ENCODE data around the gene EMILIN2. TPM values are rescaled to one million over a fixed set of nuclear protein-coding genes. Genes with fewer than 3 reads are reported as not detected.

EMILIN2 gene
- total and polyA plus RNA-seq, 10 donors: 7.5 to 47.7 (median 21.3) TPM

GRCh38 chr18:2921778-2922177 lies 75.0 kb downstream of the EMILIN2 start:
- TF ChIP-seq POLR2AphosphoS5 (IDR thresholded peaks at IDR 0.05) (peak in 2 of 3 donors; percentile 10 to 58), CTCF (IDR thresholded peaks at IDR 0.05 in 8 of 11, conservative IDR thresholded peaks at IDR 0.05 in 3 of 11) (no peak), POLR2A (IDR thresholded peaks at IDR 0.05) (no peak)
- Histone ChIP-seq H3K4me3 (no peak overlapping the region), H3K27me3 (replicated peaks in 1 of 7) (no peaks in the 10 kb centered on the region), H3K9me3 (no peaks in the 10 kb centered on the region), H3K36me3 (peaks cover 9 to 98% (median 81%) of the 10 kb centered on the region in 6 donors), H3K27ac (no peak overlapping the region), H3K4me1 (peaks cover 10 to 16% (median 14%) of the 10 kb centered on the region in 6 donors)
- intact Hi-C loops (cut with DNase I; ENCODE audit: low total_unique reads): no loop called here
- no peak for DNase-seq
- WGBS, 5 donors: 95 to 96% (median 96%) methylated on average over 14 of the region's 14 CpGs

- intact Hi-C loops (cut with DNase I; ENCODE audit: low total_unique reads): no loop called here
- 93 to 98% (median 95%) methylated on average over 6 of the region's 6 CpGs for WGBS, 5 donors
- Histone ChIP-seq H3K4me3 (no peak overlapping the region), H3K4me1 (no peaks in the 10 kb centered on the region), H3K27me3 (replicated peaks in 1 of 7) (no peaks in the 10 kb centered on the region), H3K36me3 (peaks cover 9 to 100% (median 95%) of the 10 kb centered on the region in 6 donors), H3K9me3 (no peaks in the 10 kb centered on the region), H3K27ac (no peak overlapping the region)
- DNase-seq: no peak
- no peak for TF ChIP-seq CTCF (IDR thresholded peaks at IDR 0.05 in 8 of 11, conservative IDR thresholded peaks at IDR 0.05 in 3 of 11)
- no peak for TF ChIP-seq POLR2AphosphoS5 (IDR thresholded peaks at IDR 0.05)
- TF ChIP-seq POLR2A (IDR thresholded peaks at IDR 0.05): no peak
These were observed 76.7 kb downstream of the EMILIN2 start for GRCh38 chr18:2923464-2923863.

- H3K27ac ChIP-seq: no peak overlapping the region
- no peaks in the 10 kb centered on the region for H3K27me3 ChIP-seq (replicated peaks in 1 of 7)
- no peak for DNase-seq
- 93 to 97% (median 94%) methylated on average over 12 of the region's 12 CpGs for WGBS, 5 donors
- no peak overlapping the region for H3K4me3 ChIP-seq
- intact Hi-C loops (cut with DNase I; ENCODE audit: low total_unique reads): no loop called here
- H3K36me3 ChIP-seq: peaks cover 6 to 100% (median 93%) of the 10 kb centered on the region in 6 donors
- H3K4me1 ChIP-seq: no peaks in the 10 kb centered on the region
- no peak for TF ChIP-seq CTCF (IDR thresholded peaks at IDR 0.05 in 8 of 11, conservative IDR thresholded peaks at IDR 0.05 in 3 of 11)
- no peak for TF ChIP-seq POLR2A (IDR thresholded peaks at IDR 0.05)
- TF ChIP-seq POLR2AphosphoS5 (IDR thresholded peaks at IDR 0.05): peak in 2 of 3 donors; percentile 18 to 52
- no peaks in the 10 kb centered on the region for H3K9me3 ChIP-seq
These were observed 78.1 kb downstream of the EMILIN2 start for GRCh38 chr18:2924920-2925319.

GRCh38 chr18:2926528-2926927 lies 79.7 kb downstream of the EMILIN2 start:
- Histone ChIP-seq H3K9me3 (no peaks in the 10 kb centered on the region), H3K27me3 (replicated peaks in 1 of 7) (no peaks in the 10 kb centered on the region), H3K27ac (peak overlapping the region in 1 of 8 donors; percentile 16), H3K4me1 (no peaks in the 10 kb centered on the region), H3K36me3 (peaks cover 6 to 100% (median 91%) of the 10 kb centered on the region in 6 donors), H3K4me3 (no peak overlapping the region)
- intact Hi-C loops (cut with DNase I; ENCODE audit: low total_unique reads): no loop called here
- no peak for DNase-seq
- TF ChIP-seq CTCF (IDR thresholded peaks at IDR 0.05 in 8 of 11, conservative IDR thresholded peaks at IDR 0.05 in 3 of 11) (no peak), POLR2A (IDR thresholded peaks at IDR 0.05) (no peak), POLR2AphosphoS5 (IDR thresholded peaks at IDR 0.05) (no peak)
- WGBS, 5 donors: 93 to 96% (median 96%) methylated on average over 4 of the region's 4 CpGs

All from spleen (tissue), 11 donors.